DMS114 treated with DMSO at 0.1 percent for 48 hours (cell line): Measurements from ENCODE around the gene PGAM1.
"Not testable (repeated sequence)": the region's sequence is repeated elsewhere in the genome, so short reads cannot be mapped to it uniquely, and the experiment has no call there.

Source experiments
- DNase-seq: peaks from one replicate; lab custom pipeline; 2025; ENCODE audit not compliant: unreplicated experiment; lab: John Stamatoyannopoulos, UW

The PGAM1 gene

DNA sequence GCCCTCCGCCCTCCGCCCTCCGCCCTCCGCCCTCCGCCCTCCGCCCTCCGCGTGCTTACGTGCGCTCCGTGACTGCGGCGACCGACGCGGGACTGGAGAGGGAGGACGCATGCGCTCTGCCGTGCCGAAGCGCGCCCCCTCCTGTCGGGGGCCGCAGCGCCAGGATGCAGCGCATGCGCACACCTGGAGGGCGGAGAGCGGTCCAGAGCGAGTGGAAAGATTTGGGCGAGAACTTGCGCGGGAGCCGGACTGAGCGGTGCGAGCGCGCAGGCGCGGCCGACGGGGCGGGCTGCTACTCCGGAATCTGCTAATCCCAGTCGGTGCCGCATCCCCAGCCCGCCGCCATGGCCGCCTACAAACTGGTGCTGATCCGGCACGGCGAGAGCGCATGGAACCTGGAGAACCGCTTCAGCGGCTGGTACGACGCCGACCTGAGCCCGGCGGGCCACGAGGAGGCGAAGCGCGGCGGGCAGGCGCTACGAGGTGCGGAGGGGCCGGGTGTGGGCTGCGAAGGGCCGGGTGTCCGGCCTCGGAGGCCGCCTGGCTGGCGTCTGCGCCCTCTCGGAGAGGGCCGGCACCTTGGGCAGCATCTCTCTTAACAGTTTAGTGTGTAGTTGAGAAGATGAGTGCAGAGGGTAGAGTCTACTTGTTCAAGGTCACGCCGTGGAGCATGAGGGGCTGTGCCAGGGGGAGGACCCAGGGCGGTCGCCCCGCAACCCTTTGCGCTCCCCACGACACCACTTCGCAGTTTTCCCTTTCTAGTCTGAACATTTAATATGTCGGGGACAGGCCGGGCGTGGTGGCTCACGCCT, at the start of gene PGAM1:
PGAM1 (plus strand) TSS at position 228 of the 812 bp plus-strand sequence; CDS start at position 345, 117 bp downstream.
- DNase-seq, result peak; percentile 96

DNA sequence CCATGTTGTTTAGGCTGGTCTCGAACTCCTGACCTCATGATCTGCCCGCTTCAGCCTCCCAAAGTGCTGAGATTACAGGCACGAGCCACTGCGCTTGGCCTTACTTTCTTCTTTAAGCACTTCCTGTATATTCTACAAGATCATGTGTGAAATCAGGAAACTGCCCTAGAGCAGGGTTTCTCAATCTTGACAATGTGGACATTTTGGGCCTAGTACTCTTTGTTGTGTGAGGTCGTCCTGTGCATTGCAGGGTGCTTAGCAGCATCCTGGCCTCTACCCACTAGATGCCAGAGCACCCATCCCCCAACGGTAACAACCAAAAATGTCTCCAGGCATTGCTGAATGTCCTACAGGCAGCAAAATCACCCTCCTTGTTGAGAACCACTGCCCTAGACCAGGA, 49.6 kb upstream of the PGAM1 start:
- no peak for DNase-seq

DNA sequence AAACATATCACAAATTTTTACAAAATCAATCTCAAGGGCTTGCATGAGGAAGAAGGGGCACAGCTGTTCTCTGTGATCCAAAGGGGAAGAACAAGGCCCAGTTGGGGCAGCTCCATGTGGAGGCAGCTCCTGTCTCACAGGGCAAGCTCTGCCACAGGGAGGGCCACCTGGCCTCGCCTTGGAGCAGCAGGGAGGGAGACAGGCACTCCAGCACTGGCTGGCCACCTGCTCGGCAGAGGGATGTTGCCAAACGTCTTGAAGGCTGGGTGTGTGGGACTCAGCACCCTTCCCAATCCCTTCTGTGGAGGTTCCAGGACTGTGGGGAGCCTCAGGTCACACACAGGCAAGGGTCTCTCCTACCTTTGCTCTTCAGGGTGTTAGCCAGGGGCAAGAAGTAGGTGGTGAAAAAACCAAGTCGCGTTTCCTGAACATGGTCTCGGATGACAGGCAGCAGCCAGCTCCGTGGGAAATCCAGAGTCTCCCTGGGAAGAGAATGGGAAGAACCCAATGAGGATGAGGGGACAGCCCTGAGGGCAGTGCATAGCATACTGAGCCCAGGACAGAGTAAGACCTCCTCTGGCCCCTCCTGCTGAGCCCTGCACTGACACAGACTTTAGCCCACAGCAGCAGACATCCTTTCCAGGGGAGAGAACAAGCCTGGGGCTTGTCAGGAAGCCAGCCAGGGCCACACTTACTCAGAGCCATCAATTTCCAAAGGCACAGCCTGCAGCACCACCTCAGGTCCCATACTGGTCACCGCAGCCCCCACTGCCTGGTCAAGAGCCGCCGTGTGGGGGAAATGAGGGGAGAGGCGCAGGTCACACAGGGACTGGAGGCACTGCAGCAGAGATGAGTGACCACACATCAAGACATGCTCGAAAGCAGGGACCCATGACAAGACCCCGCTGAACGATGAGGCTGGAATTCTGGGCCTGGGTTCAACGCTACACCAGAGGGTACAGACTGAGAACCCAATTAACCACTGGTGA, 46.8 kb upstream of the PGAM1 start:
- DNase-seq, result no peak

DNA sequence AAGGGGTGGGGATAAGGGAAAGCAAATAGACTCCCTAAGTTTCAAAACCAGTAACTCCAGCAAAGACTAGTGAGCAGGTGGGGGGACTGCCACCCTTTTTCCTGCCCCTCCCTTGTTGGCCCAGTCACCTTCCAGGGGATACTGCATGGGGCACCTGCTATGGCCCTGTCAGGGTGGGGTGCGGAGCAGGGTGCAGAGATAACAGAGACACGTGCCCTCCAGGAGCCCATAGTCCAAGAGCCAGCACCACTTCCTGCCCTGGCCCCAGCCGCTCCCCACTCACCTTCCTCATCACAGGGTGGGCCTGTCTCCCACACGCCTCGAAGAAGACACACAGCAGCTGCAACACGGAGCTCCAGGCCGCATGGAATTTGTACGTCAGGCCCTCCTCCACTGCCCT, 45.5 kb upstream of the PGAM1 start:
- no peak for DNase-seq

DNA sequence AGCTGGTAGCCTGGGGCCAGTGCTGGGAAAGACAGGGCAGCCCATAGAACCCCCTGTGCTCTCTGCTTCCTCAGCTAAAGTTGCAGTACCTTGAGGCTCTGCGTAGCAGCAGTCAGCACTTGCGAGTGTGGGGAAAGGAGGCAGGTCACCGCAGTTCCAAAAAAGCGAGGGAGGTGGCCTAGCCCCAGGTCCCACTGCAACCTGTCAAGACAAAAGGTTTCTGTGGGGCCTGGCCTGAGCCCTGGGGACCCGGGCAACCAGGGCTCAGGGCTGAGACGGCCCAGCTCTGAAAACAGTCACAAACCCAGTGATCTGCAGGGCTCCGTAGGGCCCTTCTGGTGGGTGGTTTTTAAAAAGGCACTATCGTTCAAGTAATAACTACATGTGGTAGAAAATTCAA, 44.4 kb upstream of the PGAM1 start:
- DNase-seq, result no peak

DNA sequence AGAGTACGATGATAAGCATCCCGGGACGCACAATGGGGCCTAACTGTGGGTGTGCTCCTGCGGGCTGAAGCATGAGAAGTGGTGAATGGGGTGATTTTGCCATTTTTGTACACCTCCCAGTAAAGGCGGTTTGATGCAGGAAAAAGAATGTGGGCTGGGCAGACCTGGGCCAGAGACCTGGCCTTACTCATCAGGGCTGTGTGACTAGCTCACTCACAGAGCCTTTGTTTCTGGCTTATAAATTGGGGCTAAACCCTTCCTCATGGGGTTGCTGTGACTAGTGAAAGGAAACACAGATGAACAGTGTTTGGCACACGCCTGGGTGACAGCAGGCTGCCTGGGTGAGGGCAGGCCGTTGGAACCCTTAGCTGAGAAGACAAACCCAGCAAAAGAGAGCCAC, 42.8 kb upstream of the PGAM1 start:
- DNase-seq, result no peak

DNA sequence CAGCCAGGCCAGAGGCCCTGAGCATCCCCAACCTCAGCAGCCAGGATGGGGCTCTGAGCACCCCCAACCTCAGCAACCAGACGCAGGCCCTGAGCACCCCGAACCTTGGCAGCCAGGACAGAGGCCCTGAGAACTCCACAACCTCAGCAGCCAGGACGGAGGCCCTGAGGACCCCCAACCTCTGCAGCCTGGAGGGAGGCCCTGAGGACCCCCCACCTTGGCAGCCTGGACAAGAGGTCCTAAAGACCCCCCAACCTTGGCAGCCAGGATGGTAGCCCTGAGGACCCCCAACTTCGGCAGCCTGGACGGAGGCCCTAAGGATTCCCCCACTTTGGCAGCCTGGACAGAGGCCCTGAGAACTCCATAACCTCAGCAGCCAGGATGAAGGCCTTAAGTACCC, 41.8 kb upstream of the PGAM1 start:
- no peak for DNase-seq

DNA sequence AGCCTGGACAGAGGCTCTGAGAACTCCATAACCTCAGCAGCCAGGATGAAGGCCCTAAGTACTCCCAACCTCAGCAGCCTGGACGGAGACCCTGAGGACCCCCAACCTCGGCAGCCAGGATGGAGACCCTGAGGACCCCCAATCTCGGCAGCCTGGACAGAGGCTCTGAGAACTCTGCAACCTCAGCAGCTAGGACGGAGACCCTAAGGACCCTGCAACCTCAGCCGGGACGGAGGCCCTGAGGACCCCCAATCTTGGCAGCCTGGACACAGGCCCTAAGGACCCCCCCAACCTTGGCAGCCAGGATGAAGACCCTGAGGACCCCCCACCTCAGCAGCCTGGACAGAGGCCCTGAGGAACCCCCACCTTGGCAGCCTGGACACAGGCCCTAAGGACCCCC, 41.4 kb upstream of the PGAM1 start:
- DNase-seq, result no peak

DNA sequence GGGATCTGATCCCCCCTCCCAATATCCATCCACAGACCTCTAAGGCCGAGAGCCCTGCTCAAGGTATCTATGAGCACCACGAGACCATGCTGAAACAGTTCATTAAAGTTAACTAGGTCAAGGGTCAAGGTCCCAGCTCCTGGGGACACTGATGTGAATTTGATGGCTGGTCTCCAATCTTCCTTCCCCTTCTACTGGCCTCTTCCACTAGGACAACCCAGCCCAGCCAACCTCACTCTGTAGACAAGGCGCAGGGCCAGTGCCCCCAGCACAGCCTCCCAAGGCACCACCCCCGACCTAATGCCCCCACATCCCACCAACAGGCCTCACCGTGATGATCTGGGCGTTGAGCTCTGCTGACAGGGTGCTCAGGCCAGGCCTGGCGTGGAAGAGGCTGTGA, 40.4 kb upstream of the PGAM1 start:
- no peak for DNase-seq

DNA sequence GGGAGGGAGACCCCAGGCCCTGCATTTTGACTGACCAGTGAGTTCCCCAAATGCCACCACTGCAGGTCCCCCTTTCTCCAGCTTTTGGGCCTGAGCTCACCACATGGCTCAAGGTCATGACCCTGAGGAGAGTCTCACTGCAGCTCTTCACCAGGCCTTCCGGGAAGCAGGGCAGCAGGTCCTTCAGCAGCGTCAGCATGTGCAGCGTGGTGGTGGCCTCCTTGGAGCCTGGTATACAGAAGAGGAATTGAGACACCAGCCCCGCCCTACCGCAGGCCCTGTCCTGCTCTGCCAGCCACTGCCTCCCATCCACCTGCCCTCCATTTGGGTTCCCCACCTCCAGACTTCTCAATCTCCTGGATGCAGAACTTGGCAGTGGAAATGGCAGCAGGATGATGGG, 37.8 kb upstream of the PGAM1 start:
- no peak for DNase-seq

DNA sequence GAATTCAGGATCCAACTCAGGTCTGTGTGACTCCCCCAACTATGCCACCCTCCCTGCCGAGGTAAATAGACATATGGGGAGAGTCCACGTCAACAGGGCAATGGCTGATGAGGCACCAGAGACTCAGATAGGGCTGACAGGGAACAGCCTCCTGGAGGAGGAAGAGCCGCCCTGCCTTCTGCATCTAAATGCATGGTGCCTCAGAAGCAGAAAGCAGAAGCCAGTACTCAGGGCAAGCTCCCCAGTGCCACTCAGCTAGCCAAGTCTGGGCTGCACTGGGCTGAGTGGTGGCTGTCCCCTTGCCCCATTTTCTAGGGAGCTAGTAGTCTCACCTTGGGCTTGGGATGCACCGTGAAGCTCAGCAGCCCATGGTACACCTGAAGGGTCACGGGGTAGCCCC, 35.9 kb upstream of the PGAM1 start:
- no peak for DNase-seq

DNA sequence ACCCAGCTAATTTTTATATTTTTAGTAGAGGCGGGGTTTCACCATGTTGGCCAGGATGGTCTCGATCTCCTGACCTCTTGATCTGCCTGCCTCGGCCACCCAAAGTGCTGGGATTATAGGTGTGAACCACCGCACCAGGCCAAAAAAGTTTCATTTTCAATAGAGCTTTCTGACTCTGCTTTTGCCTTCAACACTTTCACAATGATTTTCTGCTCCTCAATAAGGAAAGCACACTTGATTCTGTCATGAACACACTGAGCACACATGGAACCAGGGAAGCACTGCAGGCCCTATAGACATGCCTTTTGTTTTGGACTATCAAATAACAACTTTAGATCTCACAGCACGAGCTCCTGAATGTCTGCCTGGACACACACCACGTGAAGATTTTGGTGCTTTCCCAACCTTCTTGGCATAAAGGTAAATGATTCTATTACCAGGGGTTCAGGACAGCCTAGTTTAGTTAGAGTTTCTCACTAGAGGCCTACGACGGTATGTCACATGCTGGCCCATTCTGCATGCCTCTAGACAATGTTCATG, 32.9 kb upstream of the PGAM1 start:
- DNase-seq, result no peak

DNA sequence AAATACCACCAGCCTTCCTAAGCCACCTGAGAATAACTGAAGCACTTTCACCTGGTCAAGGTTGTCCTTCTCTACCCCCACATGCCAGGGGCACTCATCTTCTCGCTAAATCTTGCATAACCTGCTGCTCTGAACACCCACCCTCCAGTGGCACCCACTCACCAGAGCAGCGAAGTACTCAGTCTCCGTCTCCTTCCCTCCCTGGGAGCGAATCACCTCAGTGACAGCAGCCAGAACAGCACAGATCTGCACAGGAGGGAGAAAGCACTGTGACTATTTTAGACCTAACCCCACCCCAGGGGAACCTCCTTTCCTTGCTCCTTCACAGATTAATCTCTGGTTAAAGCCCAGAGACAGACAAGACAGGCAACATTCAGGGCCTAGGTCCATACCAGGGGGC, 29.9 kb upstream of the PGAM1 start:
- DNase-seq, result no peak

DNA sequence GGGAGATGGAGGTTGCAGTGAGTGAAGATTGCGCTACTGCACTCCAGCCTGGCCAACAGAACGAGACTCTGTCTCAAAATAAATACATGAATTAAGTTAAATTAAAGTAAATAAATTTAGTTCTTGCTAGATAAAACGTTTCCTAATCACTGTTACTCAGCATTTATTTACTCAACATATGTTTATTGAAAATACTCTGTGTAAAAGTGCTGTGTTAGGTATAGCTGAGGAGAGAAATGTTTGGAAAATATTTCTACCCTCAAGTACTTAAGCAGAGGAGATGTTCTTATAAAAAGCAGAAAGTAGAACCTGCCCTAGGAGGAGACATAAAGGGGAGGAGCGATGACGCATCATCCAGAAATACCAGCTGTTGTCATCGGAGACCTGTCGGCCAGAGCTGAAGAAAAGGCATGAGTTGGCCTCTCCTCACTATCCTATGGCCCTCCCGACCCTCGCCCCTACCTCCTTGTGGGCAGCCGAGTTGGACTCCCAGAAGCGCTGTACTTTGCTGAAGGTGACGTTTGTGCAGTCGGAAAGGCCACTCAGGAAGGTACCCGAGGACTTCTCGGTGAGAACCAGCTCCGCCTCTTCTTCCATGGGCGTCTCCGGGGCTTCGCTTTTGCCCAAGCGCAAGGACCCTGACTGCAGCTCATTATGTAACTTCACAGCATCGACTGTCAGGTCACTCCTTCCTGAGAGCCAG, 26.0 kb upstream of the PGAM1 start:
- DNase-seq, result peak; percentile 62

DNA sequence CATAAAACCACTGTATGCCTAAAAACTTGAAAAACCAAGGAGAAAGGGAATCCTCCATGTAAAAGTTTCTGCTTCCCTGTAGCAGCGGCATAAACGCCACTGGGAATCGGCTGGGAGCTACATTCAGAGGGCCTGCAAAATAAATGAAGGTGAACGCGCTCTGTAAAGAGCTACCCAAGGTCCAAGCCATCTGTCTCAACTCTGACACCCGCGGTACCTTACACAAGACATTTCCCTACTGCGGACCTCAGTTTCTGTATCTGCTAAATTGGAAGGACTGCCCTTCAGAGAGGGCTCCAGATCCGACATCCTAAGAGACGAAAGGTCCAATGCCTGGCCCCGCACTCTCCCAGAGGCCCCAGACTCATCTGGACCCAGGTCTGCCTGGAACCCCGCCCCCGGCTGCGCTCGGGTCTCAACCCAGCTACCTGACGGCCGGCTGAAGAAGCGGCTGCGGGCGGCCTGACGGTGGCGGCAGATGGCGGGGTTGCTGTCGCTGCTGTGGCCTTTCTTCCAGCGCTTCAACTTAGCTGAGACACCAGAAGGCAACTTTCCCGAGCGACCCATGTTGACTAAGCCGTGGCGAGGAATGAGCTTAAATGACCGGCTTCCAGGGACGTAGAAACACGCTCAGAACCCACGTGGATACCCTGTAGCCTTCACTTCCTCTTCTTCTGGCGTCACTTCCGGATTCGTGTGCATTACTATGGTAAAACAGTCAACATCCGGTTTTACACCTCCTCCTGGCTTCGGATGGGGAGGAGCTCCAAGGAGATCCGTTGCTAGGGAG, 25.1 kb upstream of the PGAM1 start, which contains the start of gene RRP12:
RRP12 (minus strand) TSS at position 676 of the 790 bp plus-strand sequence; CDS start at position 567, 109 bp downstream.
- peak; percentile 99 for DNase-seq

DNA sequence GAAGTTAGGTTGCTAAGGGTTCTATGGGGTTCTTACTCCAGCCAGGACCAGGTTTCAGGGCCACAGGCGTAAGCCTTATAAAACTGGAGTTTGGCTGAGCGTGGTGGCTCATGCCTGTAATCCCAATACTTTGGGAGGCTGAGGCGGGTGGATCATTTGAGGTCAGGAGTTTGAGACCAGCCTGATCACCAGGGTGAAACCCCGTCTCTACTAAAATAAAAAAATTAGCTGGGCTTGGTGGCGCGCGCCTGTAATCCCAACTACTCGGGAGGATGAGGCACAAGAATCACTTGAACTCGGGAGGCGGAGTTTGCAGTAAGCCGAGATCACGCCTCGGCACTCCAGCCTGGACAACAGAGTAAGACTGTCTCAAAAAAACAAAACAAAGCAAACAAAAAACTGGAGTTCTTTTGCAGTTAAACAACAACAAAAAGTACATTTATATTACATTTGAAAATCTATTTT, 24.5 kb upstream of the PGAM1 start:
- no peak for DNase-seq

DNA sequence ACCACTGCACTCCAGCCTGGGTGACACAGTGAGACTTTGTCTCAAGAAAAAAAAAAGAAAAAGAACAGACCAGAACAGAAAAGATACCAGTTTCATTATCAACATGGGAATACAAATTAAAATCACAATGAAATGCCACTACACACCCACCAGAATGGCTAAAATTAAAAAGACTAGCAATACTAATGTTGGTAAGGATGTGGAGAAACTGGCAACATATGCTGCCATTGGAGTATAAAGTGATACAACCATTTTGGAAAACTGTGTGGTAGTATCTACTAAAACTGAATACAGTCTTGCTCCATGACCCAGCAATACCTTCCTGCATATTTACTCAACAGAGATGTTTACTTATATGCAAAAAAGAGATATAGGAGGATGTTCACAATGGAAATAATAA, 21.9 kb upstream of the PGAM1 start:
- DNase-seq, result no peak

DNA sequence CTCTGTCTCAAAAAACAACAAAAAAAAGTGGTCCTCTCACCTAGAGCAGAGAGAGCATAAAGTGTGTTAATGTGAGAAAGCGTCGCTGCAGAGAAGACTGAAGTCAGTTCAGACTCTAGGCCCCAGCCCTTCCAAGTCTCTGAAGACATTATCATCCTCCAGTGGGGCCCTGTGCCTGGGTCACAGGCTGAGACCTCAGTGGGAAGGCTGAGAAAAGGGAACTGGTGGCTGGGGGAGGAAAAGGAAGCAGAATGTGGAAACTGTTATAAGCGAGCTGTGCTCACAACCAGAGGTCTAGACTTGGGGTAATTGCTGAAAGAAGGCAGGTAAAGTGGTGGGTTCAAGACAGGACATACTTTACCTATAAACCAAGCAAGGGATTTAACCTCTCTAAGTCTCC, 19.9 kb upstream of the PGAM1 start:
- DNase-seq, result no peak

DNA sequence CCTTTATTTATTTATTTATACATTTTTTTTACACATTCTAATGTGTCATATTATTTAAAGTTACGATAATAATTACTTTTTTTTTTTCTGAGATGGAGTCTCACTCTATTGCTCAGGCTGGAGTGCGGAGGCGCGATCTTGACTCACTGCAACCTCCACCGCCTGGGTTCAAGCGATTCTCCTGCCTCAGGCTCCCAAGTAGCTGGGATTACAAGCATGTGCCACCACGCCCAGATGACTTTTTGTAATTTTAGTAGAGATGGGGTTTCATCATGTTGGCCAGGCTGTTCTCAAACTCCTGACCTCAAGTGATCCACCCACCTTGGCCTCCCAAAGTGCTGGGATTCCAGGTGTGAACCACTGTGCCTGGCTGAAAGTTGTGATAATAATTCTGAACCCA, 19.5 kb upstream of the PGAM1 start:
- DNase-seq, result not testable (repeated sequence)
